Ovary (tissue), 3 donors: Measurements from ENCODE around the gene MSI2.

Source experiments
- CTCF ChIP-seq, 3 donors: fragments of 450-650 bp in 2 of 3; fragments of 200-600 bp in 1 of 3; IDR thresholded peaks; one replicate each; pipeline versions ENCODE4 v1.5.1 to v1.8.0; 2016 to 2022; ENCODE audit warnings: antibody characterized with exemption in 3 of 3, mild to moderate bottlenecking in 1 of 3
- EP300 ChIP-seq: sonication (generic); formaldehyde crosslinking; IDR thresholded peaks from one replicate; pipeline ENCODE4 v1.6.1; 2017; ENCODE audit warnings: antibody characterized with exemption
- POLR2A ChIP-seq: fragments of 450-650 bp; IDR thresholded peaks from one replicate; pipeline ENCODE4 v1.6.1; 2017; ENCODE audit warnings: antibody characterized with exemption, mild to moderate bottlenecking, moderate library complexity
- donor health status: DM: no; HTN: no; CAD: no.

- TF ChIP-seq POLR2A: no peak
- no peak for TF ChIP-seq CTCF (IDR thresholded peaks at IDR 0.05)
- no peak for TF ChIP-seq EP300
These were observed 221.4 kb downstream of the MSI2 start for GRCh38 chr17:57477522-57478362.
